DMS 273 (cell line): ENCODE measurements around the gene SECTM1.
A peak's percentile ranks its signal among the peaks of the same experiment; 100 is the strongest.

ENCODE experiments used
- DNase-seq: peaks from one replicate; lab custom pipeline; 2025; ENCODE audit not compliant: unreplicated experiment; lab: John Stamatoyannopoulos, UW

SECTM1 gene

DNA sequence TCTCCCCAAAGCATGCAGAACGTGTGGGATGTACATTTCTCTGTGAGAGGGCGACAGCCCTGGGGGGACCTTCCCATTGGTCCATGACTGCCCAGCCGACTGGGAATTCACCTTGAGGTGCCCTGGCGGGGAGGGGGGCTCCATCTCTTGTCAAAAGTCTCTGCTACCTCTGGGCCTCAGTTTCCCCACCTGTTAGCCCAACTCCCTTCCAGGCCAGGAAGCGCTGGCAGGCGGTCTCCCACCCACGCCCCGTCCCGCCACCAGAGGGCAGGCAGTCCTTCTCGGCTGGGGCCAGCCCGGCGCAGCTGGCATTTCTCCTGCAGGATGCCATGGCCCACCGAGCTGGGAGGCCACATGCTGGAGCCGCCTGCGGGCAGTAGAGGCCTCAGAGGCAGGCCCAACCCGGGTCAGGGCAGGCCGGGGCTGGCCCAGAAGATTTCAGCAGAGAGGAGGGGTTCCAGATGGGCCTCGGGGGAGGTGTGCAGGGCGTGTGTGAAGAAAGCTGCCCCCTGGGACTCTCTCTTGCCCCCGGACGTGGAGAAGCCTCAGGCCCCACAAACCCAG, 32.8 kb downstream of the SECTM1 start:
- DNase-seq: peak; percentile 91

DNA sequence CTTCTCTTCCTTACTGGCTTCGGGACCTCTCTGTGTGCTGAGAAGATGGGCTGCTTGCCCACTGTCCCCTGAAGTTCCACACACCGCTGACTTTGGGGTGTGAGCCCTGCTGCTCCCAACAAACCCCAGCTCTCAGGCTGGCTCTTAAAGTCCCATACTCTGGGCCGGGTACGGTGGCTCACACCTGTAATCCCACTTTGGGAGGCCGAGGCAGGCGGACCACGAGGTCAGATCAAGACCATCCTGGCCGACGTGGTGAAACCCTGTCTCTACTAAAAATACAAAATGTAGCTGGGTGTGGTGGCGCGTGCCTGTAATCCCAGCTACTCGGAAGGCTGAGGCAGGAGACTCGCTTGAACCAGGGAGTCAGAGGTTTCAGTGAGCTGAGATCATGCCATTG, 33.3 kb downstream of the SECTM1 start:
- DNase-seq: no peak

DNA sequence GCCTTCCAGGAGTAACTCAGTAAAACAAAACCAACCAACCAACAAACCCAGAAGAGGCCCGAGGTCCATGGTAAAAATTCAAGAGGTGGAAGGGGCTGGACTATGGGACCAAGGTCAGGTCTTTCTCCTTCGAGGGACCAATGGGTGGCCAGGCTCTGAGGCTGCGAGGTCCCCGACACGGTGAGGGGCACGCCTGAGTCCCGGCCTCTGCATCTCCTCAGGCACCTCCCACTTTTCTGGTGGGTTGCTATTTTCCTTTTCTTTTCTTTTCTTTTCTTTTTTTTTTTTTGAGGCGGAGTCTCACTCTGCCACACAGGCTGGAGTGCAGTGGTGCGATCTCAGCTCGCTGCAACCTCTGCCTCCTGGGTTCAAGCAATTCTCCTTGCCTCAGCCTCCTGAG, 34.1 kb downstream of the SECTM1 start:
- no peak for DNase-seq

- DNase-seq: no peak
These were observed 34.8 kb downstream of the SECTM1 start for GRCh38 chr17:82298538-82299421.

DNA sequence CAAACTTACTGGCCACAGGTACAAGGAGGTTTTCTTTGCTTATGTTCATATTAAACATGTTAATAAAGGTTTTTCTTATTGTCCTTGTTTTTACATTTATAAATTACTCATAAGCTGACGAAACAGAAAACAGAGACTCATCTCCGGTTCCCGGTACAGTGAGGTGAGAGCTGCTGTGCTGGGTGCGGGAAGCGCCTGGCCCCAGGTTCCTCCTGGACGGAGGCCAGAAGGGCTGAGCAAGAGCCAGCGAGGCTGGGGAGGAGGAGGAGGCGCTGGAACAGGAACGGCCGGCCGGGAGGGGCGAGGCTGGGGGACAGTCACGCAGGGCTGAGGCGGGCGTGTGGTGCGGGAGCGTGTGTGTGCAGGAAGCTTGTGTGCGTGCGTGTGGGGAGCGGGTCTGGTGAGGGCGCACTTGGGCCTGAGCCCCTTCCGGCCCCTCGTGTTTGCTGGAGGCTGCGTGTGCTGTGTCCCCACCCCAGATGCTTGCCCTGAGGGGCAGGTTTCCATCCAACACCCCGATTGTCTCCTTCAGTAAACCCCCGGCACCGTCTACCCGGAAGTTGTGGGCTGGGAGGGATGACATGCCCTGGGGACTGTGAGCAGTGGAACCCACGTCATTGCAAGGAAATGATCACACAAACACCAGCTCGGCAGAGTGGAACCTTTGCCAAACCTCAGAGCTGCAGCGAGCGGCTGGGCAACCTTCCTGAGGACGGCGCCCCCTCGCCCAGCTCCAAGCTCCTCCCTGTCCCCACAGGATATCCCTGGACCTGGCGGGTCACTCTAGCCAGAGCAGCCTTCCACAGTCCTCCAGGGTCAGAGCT, 35.6 kb downstream of the SECTM1 start:
- peak; percentile 78 for DNase-seq

DNA sequence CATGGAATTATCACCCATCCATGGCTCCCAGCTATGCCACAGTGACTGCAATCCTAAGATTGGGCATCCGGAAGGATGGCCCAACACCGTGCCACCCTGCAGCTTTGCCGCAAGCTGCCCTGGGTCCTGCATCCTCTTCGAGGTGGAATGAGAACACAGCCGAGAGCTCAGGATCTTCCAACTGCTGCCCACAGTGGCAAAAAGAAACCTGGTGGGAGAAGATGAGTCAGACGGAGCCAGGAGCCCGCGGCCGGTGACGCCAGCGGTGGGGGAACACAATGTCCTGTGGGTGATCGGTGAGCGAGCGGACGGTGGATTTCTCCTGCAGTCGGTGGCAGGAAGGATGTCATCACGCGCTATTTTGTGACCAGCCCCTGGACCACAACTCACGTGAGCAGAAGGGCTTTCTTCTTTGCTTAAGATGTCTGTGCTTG, 36.3 kb downstream of the SECTM1 start:
- peak; percentile 53 for DNase-seq

- peak; percentile 56 for DNase-seq
These were observed 36.9 kb downstream of the SECTM1 start for GRCh38 chr17:82296511-82297279.

DNA sequence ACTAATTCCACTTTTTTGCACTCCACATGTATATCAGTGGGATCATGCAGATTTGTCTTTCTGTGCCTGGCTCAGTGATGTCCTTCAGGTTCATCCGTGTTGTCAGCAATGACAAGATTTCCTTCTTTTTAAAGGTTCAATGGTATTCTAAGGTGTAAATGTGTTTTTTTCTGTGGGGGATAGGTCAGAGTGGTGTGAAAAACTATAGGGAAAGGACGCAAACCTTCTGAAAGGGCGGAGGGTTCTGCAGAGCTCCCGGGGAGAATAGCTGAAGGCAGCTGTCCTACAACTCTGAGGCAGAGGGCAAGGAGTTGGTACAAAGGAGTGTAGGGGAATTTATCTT, 38.1 kb downstream of the SECTM1 start:
- DNase-seq: no peak

- DNase-seq: no peak
These were observed 39.3 kb downstream of the SECTM1 start for GRCh38 chr17:82294064-82294773.

DNA sequence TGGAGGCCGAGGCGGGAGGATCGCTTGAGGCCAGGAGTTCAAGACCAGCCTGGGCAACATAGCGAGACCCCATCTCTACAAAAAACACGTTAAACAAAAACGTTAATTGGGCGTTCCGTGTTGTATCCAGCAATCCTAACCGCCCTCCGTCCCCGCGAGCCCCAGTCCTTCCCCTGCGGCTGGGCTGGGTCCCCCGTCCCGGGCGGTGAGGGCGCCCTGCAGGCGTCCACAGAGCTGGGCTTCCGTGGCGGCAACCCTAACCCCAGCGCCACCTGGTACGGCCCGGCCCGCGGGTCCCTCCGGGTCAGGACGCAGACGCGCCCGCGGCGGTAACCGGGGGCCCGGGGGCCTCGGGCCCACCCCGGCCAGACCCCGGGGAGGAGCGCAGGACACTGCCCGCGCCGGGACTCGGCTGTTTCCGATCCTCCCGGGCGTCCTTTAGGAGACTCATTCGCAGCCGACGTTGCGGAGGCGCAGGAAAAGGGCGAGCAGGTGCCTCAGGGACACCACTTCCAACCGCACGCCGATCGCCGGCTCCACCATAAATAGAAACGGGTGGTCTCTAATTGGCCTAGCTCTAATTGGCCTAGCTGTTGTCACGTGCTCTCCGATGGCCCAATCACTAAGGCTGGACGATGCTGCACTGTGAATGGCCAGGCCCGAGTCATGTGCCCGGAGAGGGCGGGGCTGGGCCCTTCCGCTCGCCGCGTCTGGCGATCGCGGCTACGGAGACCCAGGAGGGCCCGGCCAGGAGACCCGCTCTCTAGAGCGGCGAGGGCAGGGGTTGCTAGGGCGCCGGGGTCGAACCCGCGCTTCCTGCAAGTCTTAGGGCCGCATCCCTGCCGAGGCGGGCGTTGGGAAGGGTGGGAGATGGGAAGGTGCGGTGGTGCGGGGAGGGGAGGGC, 41.1 kb downstream of the SECTM1 start:
- DNase-seq: peak; percentile 99

DNA sequence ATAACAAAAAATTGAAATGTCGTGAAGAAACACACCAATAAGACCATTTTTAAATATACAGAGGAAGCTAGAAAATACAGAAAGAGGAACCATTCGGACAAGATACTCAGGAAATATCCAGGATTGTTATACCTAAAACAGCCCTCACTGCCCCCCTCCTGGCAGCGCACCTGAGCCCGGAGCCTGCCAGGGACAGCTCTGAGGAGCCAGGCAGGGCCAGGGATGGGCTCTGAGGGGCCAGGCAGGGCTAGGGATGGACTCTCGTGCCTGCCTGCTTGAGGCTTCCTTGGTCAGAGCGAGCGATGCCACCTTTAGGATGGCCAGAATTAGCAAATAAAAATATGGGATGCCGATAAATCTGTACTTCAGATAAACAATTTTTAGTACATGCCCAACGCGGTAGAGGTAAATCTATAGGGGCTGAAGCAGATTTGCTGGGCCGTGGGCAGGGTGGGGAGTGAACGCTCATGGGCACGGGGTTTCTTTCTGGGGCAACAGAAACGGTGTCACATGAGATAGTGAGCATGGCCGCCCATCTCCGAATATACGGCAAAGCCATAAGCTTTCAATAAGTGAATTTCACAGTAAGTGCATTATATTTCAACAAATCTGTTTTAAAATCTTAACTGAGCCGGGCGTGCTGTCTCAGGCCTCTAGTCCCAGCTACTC, 41.9 kb downstream of the SECTM1 start:
- DNase-seq: no peak

- peak; percentile 96 for DNase-seq
These were observed 45.4 kb downstream of the SECTM1 start for GRCh38 chr17:82287868-82288801.

DNA sequence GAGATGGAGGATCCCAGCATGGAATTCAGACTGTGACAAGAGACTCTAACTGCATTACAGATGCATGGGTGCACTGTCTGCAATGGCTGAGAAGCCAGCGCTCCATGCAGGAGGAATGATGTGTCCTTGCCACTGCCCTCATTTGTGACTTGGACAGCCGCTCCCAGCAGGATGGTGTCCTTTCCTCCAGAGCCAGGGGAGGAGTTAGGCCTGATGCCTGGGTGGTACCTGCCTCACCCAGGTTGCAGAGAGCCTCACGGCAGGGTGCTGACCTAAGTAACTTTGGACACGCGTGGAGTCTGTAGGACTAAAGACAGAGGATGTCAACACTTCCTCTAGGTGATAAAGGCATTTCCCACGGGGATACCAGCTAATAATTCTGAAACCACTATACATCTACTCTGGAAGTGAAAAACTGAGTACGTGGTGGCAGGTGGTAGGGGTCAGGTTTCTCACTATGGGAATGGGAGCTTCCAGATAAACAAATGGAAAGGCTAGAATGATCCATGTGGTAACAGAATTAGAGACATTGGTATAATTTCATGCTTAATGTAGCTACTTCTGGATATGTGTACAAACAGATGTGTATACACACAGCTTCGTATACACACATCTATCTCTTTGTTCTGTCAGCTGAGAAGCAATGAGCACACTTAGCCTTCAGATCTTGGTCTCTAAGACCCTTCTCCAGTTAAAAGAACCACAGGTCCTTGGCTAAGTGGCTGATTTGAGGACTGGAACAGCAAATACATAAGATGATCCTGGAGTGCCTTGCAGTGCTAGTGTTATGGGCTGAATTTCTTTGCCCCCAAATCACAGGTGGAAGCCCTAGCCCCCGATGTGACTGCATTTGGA, 46.3 kb downstream of the SECTM1 start:
- no peak for DNase-seq

DNA sequence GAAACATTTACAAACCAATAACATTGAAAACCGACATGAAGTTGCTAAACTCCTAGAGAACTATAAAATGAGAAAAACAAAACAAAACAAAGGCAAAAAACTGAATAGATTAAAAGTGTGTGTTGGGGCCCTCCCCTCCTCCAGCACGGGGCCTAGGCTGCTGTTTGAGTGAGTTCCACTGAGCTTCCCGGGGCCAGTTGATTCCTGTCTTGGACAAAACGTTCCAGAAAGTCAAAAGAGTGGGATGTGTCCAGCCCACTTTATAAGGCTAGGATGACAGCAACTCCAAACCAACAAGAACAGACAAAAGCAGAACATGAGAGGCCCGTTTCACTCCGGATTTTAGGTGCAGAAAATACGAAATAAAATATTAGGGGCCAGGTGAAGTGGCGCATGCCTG, 48.4 kb downstream of the SECTM1 start:
- DNase-seq: no peak

- DNase-seq: peak; percentile 78
These were observed 50.3 kb downstream of the SECTM1 start for GRCh38 chr17:82283208-82283749.
